AG04449 (cell line): ENCODE results near the gene PLEKHA4.

ENCODE experiments used
- CTCF ChIA-PET: fragments of 350-600 bp; formaldehyde crosslinking; extraction: SDS; loops from one replicate; lab custom pipeline; 2021; ENCODE audit warnings: antibody characterized with exemption; lab: Yijun Ruan, JAX
- POLR2A ChIA-PET: fragments of 400-600, 350-600 bp; formaldehyde crosslinking; extraction: SDS; loops from one replicate; lab custom pipeline; 2020; ENCODE audit warnings: antibody characterized with exemption, inconsistent platforms; lab: Yijun Ruan, JAX
- DNase-seq: peaks from one replicate; pipeline ENCODE4 v3.0.0-alpha.2; 2010; ENCODE audit warnings: low read depth, low spot score
- H3K4me3 ChIP-seq: 2 replicates; pipeline ENCODE4 v1.5.1; 2011; ENCODE audit warnings: low read depth, mild to moderate bottlenecking, control low read depth, low read length
- TF ChIP-seq, protein P1 (sequence below): IDR thresholded peaks from one replicate; pipeline ENCODE4 v1.5.1; 2011; ENCODE audit warnings: mild to moderate bottlenecking, moderate library complexity, low read length, control low read depth, inconsistent platforms; ENCODE audit not compliant: insufficient read depth; ENCODE audit errors: missing control alignments

Gene PLEKHA4

DNA sequence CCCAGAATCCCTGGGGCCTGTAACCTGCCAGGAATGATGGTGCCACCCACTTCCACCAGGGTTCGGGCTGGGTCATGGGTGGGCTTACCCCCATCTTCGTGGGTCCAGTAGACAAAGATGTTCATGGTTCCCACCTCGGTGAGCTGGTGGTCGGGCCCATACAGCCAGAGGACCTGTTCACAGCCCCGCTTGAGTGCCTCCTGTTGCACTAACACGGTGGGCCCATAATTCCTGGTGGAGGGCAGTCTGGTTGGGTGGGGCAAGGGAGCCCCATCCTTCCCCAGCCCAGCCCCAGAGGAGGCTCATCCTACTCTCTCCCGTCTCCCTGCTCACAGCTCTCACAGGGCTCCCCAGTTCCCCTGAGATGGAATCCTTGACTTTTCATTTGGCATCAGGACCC is 71.3 kb downstream of the PLEKHA4 start:
- DNase-seq: no peak

GRCh38 chr19:48796298-48797083 is 71.9 kb downstream of the PLEKHA4 start:
- ChIA-PET CTCF (interaction anchor here (1.1 to 23.0 kb wide), 16 partner anchors 8 to 203 kb away, joined by 3 to 737 read pairs (median 8); partner anchors contain the start of genes BCAT2, HSD17B14 and RUVBL2), POLR2A (interaction anchor here (1.3 kb wide), 1 partner anchor 169 kb away, joined by 7 read pairs; the partner anchor contains the start of gene FTL)
- TF ChIP-seq, protein P1, sequence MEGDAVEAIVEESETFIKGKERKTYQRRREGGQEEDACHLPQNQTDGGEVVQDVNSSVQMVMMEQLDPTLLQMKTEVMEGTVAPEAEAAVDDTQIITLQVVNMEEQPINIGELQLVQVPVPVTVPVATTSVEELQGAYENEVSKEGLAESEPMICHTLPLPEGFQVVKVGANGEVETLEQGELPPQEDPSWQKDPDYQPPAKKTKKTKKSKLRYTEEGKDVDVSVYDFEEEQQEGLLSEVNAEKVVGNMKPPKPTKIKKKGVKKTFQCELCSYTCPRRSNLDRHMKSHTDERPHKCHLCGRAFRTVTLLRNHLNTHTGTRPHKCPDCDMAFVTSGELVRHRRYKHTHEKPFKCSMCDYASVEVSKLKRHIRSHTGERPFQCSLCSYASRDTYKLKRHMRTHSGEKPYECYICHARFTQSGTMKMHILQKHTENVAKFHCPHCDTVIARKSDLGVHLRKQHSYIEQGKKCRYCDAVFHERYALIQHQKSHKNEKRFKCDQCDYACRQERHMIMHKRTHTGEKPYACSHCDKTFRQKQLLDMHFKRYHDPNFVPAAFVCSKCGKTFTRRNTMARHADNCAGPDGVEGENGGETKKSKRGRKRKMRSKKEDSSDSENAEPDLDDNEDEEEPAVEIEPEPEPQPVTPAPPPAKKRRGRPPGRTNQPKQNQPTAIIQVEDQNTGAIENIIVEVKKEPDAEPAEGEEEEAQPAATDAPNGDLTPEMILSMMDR: no peak
- DNase-seq: no peak
- H3K4me3 ChIP-seq: no peak overlapping the region

More for the DNA sequence above, 71.3 kb downstream of the PLEKHA4 start:
- CTCF ChIA-PET: interaction anchor here (5.6 to 23.0 kb wide), 3 partner anchors 12 to 46 kb away, joined by 63 to 737 read pairs (median 83); partner anchors contain the start of genes BCAT2 and HSD17B14
- H3K4me3 ChIP-seq: no peak overlapping the region
- TF ChIP-seq, protein P1: no peak
- POLR2A ChIA-PET: no interaction called here

- DNase-seq: no peak
- TF ChIP-seq, protein P1: no peak
- ChIA-PET CTCF (interaction anchor here (0.7 to 23.0 kb wide), 31 partner anchors 9 to 430 kb away, joined by 3 to 737 read pairs (median 5); partner anchors contain the start of genes BAX, BCAT2, HSD17B14 and RUVBL2), POLR2A (interaction anchor here (0.5 to 1.3 kb wide), 12 partner anchors 11 to 178 kb away, joined by 3 to 7 read pairs (median 4); partner anchors contain the start of genes BCAT2, FTL, HSD17B14 and PPP1R15A)
- H3K4me3 ChIP-seq: no peak overlapping the region
These were observed 72.7 kb downstream of the PLEKHA4 start for GRCh38 chr19:48795685-48796070.

- DNase-seq: peak; percentile 65
- TF ChIP-seq, protein P1: peak; percentile 93
- ChIA-PET POLR2A (interaction anchor here (0.5 to 1.3 kb wide), 12 partner anchors 12 to 178 kb away, joined by 3 to 7 read pairs (median 4); partner anchors contain the start of genes BCAT2, FTL, HSD17B14 and PPP1R15A), CTCF (interaction anchor here (0.7 to 23.0 kb wide), 34 partner anchors 7 to 430 kb away, joined by 3 to 737 read pairs (median 5); partner anchors contain the start of genes BAX, BCAT2, HSD17B14 and RUVBL2)
- peak overlapping the region; percentile 70 for H3K4me3 ChIP-seq
These were observed 73.2 kb downstream of the PLEKHA4 start for GRCh38 chr19:48795055-48795684.

DNA sequence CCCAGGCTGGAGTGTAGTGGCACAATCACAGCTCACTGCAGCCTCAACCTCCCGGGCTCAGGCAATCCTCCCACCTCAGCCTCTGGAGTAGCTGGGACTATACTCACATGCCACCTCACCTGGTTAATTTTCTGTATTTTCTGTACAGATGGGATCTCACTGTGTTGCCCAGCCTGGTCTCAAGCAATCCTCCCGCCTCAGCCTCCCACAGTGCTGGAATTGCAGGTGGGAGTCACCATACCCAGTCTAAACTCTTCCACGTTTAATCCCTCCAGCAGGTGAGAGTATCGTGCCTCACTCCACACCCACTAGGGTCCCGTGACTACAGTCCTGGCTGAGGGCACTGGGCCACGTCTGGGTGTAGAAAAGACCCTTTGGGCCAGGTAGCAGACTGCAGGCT is 74.1 kb downstream of the PLEKHA4 start:
- TF ChIP-seq, protein P1: no peak
- POLR2A ChIA-PET: interaction anchor here (1.1 kb wide), 1 partner anchor 179 kb away, joined by 4 read pairs; no protein-coding TSS in a partner anchor
- CTCF ChIA-PET: interaction anchor here (0.6 to 23.0 kb wide), 12 partner anchors 8 to 218 kb away, joined by 3 to 737 read pairs (median 9); partner anchors contain the start of genes BCAT2 and HSD17B14
- DNase-seq: no peak
- no peak overlapping the region for H3K4me3 ChIP-seq
